Measurements from ENCODE around the gene SLC35E3. TPM values are rescaled to one million over a fixed set of nuclear protein-coding genes. Genes with fewer than 3 reads are reported as not detected.
A peak's percentile ranks its signal among the peaks of the same experiment; 100 is the strongest.

SLC35E3 gene
- total RNA-seq, 2 experiments from 2014 or later: 26.6 to 39.1 TPM

GRCh38 chr12:68781728-68782127 lies 35.8 kb downstream of the SLC35E3 start:
- Histone ChIP-seq H4K20me1 (ENCODE audit: insufficient read depth, low read length) (no peaks in the 10 kb centered on the region), H3K9me2 (ENCODE audit: insufficient read depth, low read length) (no peaks in the 10 kb centered on the region), H3K4me1 (ENCODE audit: insufficient read depth, low read length, poor library complexity, severe bottlenecking) (peaks cover 50% of the 10 kb centered on the region), H3K79me2 (ENCODE audit: insufficient read depth, low read depth, low read length) (no peaks in the 10 kb centered on the region), H3K36me3 (ENCODE audit: insufficient read depth, low read length) (peaks cover 8% of the 10 kb centered on the region; the same call in 1 of the 2 replicates), H2AFZ (ENCODE audit: low read length) (no peak overlapping the region), H3K9me3 (ENCODE audit: low read length) (no peaks in the 10 kb centered on the region), H3K27ac (ENCODE audit: low read depth, low read length, poor library complexity, severe bottlenecking) (no peak overlapping the region), H3K4me3 (ENCODE audit: low read depth, low read length, poor library complexity, severe bottlenecking) (no peak overlapping the region), H3K4me2 (ENCODE audit: low read length) (no peak overlapping the region)
- DNase-seq (ENCODE audit: low spot score): no peak
- no TSS peak for BruUV-seq (replicated peaks)
- ChIA-PET CTCF (ENCODE audit: unreplicated experiment) (no interaction called here), POLR2A (interaction anchor here (0.6 to 2.7 kb wide), 5 partner anchors 10 to 70 kb away, joined by 3 to 17 read pairs (median 10); no protein-coding TSS in a partner anchor)
- intact Hi-C loops (cut with micrococcal nuclease; ENCODE audit: unreplicated experiment): no loop called here
- no peak for TF ChIP-seq CTCF (conservative IDR thresholded peaks at IDR 0.05; ENCODE audit: low read length)
- no peak for TF ChIP-seq EZH2phosphoT487 (IDR thresholded peaks at IDR 0.05; ENCODE audit: borderline replicate concordance, low read depth, low read length)

- BruUV-seq (replicated peaks): no TSS peak
- Histone ChIP-seq H4K20me1 (ENCODE audit: insufficient read depth, low read length) (no peaks in the 10 kb centered on the region), H3K79me2 (ENCODE audit: insufficient read depth, low read depth, low read length) (no peaks in the 10 kb centered on the region), H2AFZ (ENCODE audit: low read length) (no peak overlapping the region), H3K9me3 (ENCODE audit: low read length) (no peaks in the 10 kb centered on the region), H3K4me2 (ENCODE audit: low read length) (no peak overlapping the region), H3K9me2 (ENCODE audit: insufficient read depth, low read length) (no peaks in the 10 kb centered on the region), H3K4me3 (ENCODE audit: low read depth, low read length, poor library complexity, severe bottlenecking) (no peak overlapping the region), H3K4me1 (ENCODE audit: insufficient read depth, low read length, poor library complexity, severe bottlenecking) (peaks cover 57% of the 10 kb centered on the region), H3K27ac (ENCODE audit: low read depth, low read length, poor library complexity, severe bottlenecking) (no peak overlapping the region), H3K36me3 (ENCODE audit: insufficient read depth, low read length) (0 out of 2 replicates have a peak, but pooled peaks cover 3% of the 10 kb centered on the region)
- TF ChIP-seq CTCF (conservative IDR thresholded peaks at IDR 0.05; ENCODE audit: low read length) (no peak), EZH2phosphoT487 (IDR thresholded peaks at IDR 0.05; ENCODE audit: borderline replicate concordance, low read depth, low read length) (no peak)
- POLR2A ChIA-PET: interaction anchor here (1.0 to 2.7 kb wide), 3 partner anchors 9 to 24 kb away, joined by 3 to 17 read pairs (median 10); partner anchors contain the start of gene MDM2
- intact Hi-C loops (cut with micrococcal nuclease; ENCODE audit: unreplicated experiment): no loop called here
- CTCF ChIA-PET (ENCODE audit: unreplicated experiment): no interaction called here
- DNase-seq (ENCODE audit: low spot score): no peak
These were observed 38.0 kb downstream of the SLC35E3 start for GRCh38 chr12:68784015-68784414.

- no peak overlapping the region for H2AFZ ChIP-seq (ENCODE audit: low read length)
- ChIA-PET CTCF (ENCODE audit: unreplicated experiment) (no interaction called here), POLR2A (interaction anchor here (0.6 to 5.2 kb wide), 6 partner anchors 9 to 166 kb away, joined by 3 to 31 read pairs (median 13); partner anchors contain the start of gene MDM2)
- H3K36me3 ChIP-seq (ENCODE audit: insufficient read depth, low read length): 0 out of 2 replicates have a peak, but pooled peaks cover 3% of the 10 kb centered on the region
- no peaks in the 10 kb centered on the region for H4K20me1 ChIP-seq (ENCODE audit: insufficient read depth, low read length)
- H3K27ac ChIP-seq (ENCODE audit: low read depth, low read length, poor library complexity, severe bottlenecking): no peak overlapping the region
- no peak for DNase-seq (ENCODE audit: low spot score)
- no TSS peak for BruUV-seq (replicated peaks)
- no peaks in the 10 kb centered on the region for H3K79me2 ChIP-seq (ENCODE audit: insufficient read depth, low read depth, low read length)
- intact Hi-C loops (cut with micrococcal nuclease; ENCODE audit: unreplicated experiment): no loop called here
- TF ChIP-seq EZH2phosphoT487 (IDR thresholded peaks at IDR 0.05; ENCODE audit: borderline replicate concordance, low read depth, low read length) (no peak), CTCF (conservative IDR thresholded peaks at IDR 0.05; ENCODE audit: low read length) (no peak)
- H3K9me2 ChIP-seq (ENCODE audit: insufficient read depth, low read length): no peaks in the 10 kb centered on the region
- peaks cover 62% of the 10 kb centered on the region for H3K4me1 ChIP-seq (ENCODE audit: insufficient read depth, low read length, poor library complexity, severe bottlenecking)
- 0 out of 2 replicates have a peak overlapping the region, but pooled peaks have one; percentile 2 for H3K4me2 ChIP-seq (ENCODE audit: low read length)
- no peaks in the 10 kb centered on the region for H3K9me3 ChIP-seq (ENCODE audit: low read length)
- no peak overlapping the region for H3K4me3 ChIP-seq (ENCODE audit: low read depth, low read length, poor library complexity, severe bottlenecking)
These were observed 39.4 kb downstream of the SLC35E3 start for GRCh38 chr12:68785358-68785757.
